Urinary bladder (tissue), 4 donors: ENCODE results near the gene ANKRD66. TPM values are rescaled to one million over a fixed set of nuclear protein-coding genes. Genes with fewer than 3 reads are reported as not detected.
"Not testable (repeated sequence)": the region's sequence is repeated elsewhere in the genome, so short reads cannot be mapped to it uniquely, and the experiment has no call there.

ENCODE experiments used
- DNase-seq: peaks from one replicate; pipeline ENCODE4 v3.0.0-alpha.2; 2015; ENCODE audit errors: extremely low spot score
- H3K27ac ChIP-seq: one replicate; pipeline ENCODE4 v1.5.1; 2013; ENCODE audit warnings: low read depth, mild to moderate bottlenecking, moderate library complexity
- H3K36me3 ChIP-seq: one replicate; pipeline ENCODE4 v1.6.1; 2013; ENCODE audit warnings: mild to moderate bottlenecking, moderate library complexity; ENCODE audit not compliant: insufficient read depth
- H3K4me1 ChIP-seq: one replicate; pipeline ENCODE4 v1.6.1; 2013; ENCODE audit warnings: mild to moderate bottlenecking, moderate library complexity; ENCODE audit not compliant: insufficient read depth
- H3K4me3 ChIP-seq: one replicate; pipeline ENCODE4 v1.5.1; 2013; ENCODE audit warnings: low read depth, low read length
- WGBS: extraction: QIAGEN DNeasy Blood & Tissue Kit; methylation state at CpG from one replicate; pipeline ENCODE4 v1.1.7; 2013; 5-methylcytosine and 5-hydroxymethylcytosine counted together
- polyA plus RNA-seq: library from polyadenylated mRNA; stranded (reverse); fragments of 200-250 nt; gene quantifications from one replicate; pipeline ENCODE4 v1.2.3, GENCODE V29; 2013
- total RNA-seq: library from RNA; depleted of rRNA; stranded (reverse); fragments of >200 nt; gene quantifications from one replicate; pipeline ENCODE4 v1.2.3, GENCODE V29; 2014
- donor health status: healthy with polysubstance abuse.
- donor health status: healthy.

ANKRD66 gene
- total and polyA plus RNA-seq, 2 donors = not detected

- no peak for DNase-seq
- WGBS = 91% methylated on average over 2 of the region's 2 CpGs
- Histone ChIP-seq H3K4me1 (no peaks in the 10 kb centered on the region), H3K4me3 (no peak overlapping the region), H3K27ac (no peak overlapping the region), H3K36me3 (no peaks in the 10 kb centered on the region)
These were observed 5.3 kb upstream of the ANKRD66 start for GRCh38 chr6:46741482-46741881.

GRCh38 chr6:46741910-46742309 lies 4.8 kb upstream of the ANKRD66 start:
- WGBS = 95% methylated on average over 4 of the region's 4 CpGs
- no peak for DNase-seq
- Histone ChIP-seq H3K36me3 (no peaks in the 10 kb centered on the region), H3K27ac (no peak overlapping the region), H3K4me1 (no peaks in the 10 kb centered on the region), H3K4me3 (no peak overlapping the region)

GRCh38 chr6:46743425-46744158 lies 3.1 kb upstream of the ANKRD66 start:
- no peak for DNase-seq
- H3K36me3 ChIP-seq = no peaks in the 10 kb centered on the region
- no peak overlapping the region for H3K4me3 ChIP-seq
- H3K27ac ChIP-seq = no peak overlapping the region
- 85% methylated on average over 1 of the region's 1 CpG for WGBS
- no peaks in the 10 kb centered on the region for H3K4me1 ChIP-seq

- WGBS = 83% methylated on average over 3 of the region's 3 CpGs
- not testable (repeated sequence) for H3K27ac ChIP-seq, H3K4me1 ChIP-seq, DNase-seq, H3K36me3 ChIP-seq, H3K4me3 ChIP-seq
These were observed 2.5 kb upstream of the ANKRD66 start for GRCh38 chr6:46744159-46744725.

- Histone ChIP-seq H3K27ac (no peak overlapping the region), H3K4me3 (no peak overlapping the region), H3K4me1 (no peaks in the 10 kb centered on the region), H3K36me3 (no peaks in the 10 kb centered on the region)
- WGBS = 71% methylated on average over 2 of the region's 2 CpGs
- DNase-seq = no peak
These were observed 760 bp upstream of the ANKRD66 start for GRCh38 chr6:46745973-46746372.

GRCh38 chr6:46748940-46749503 lies 2.3 kb downstream of the ANKRD66 start:
- H3K36me3 ChIP-seq = no peaks in the 10 kb centered on the region
- H3K4me3 ChIP-seq = no peak overlapping the region
- 97% methylated on average over 5 of the region's 5 CpGs for WGBS
- no peaks in the 10 kb centered on the region for H3K4me1 ChIP-seq
- DNase-seq = no peak
- no peak overlapping the region for H3K27ac ChIP-seq

- no peak overlapping the region for H3K4me3 ChIP-seq
- H3K4me1 ChIP-seq = no peaks in the 10 kb centered on the region
- no peak for DNase-seq
- WGBS = 78% methylated on average over 5 of the region's 5 CpGs
- H3K27ac ChIP-seq = no peak overlapping the region
- H3K36me3 ChIP-seq = no peaks in the 10 kb centered on the region
These were observed 3.0 kb downstream of the ANKRD66 start for GRCh38 chr6:46749731-46750130.

- Histone ChIP-seq H3K36me3 (no peaks in the 10 kb centered on the region), H3K4me1 (no peaks in the 10 kb centered on the region), H3K27ac (no peak overlapping the region), H3K4me3 (no peak overlapping the region)
- WGBS = 89% methylated on average over 3 of the region's 3 CpGs
- DNase-seq = no peak
These were observed 4.9 kb downstream of the ANKRD66 start for GRCh38 chr6:46751658-46752057.

GRCh38 chr6:46755865-46756264 lies 9.1 kb downstream of the ANKRD66 start:
- no peak for DNase-seq
- 37% methylated on average over 1 of the region's 1 CpG for WGBS
- Histone ChIP-seq H3K36me3 (no peaks in the 10 kb centered on the region), H3K4me1 (no peaks in the 10 kb centered on the region), H3K4me3 (no peak overlapping the region), H3K27ac (no peak overlapping the region)

- DNase-seq = no peak
- Histone ChIP-seq H3K4me1 (no peaks in the 10 kb centered on the region), H3K27ac (no peak overlapping the region), H3K4me3 (no peak overlapping the region), H3K36me3 (no peaks in the 10 kb centered on the region)
- WGBS = 51% methylated on average over 7 of the region's 7 CpGs
These were observed 9.9 kb downstream of the ANKRD66 start for GRCh38 chr6:46756469-46757213.

- Histone ChIP-seq H3K27ac (no peak overlapping the region), H3K4me1 (no peaks in the 10 kb centered on the region), H3K4me3 (no peak overlapping the region), H3K36me3 (no peaks in the 10 kb centered on the region)
- 83% methylated on average over 2 of the region's 2 CpGs for WGBS
- no peak for DNase-seq
These were observed 10.5 kb downstream of the ANKRD66 start for GRCh38 chr6:46757214-46757596.

GRCh38 chr6:46758960-46759753 lies 12.4 kb downstream of the ANKRD66 start:
- WGBS = 93% methylated on average over 4 of the region's 4 CpGs
- H3K36me3 ChIP-seq = no peaks in the 10 kb centered on the region
- no peak overlapping the region for H3K27ac ChIP-seq
- no peaks in the 10 kb centered on the region for H3K4me1 ChIP-seq
- no peak for DNase-seq
- H3K4me3 ChIP-seq = no peak overlapping the region

GRCh38 chr6:46760925-46761324 lies 14.2 kb downstream of the ANKRD66 start:
- Histone ChIP-seq H3K36me3 (no peaks in the 10 kb centered on the region), H3K4me1 (no peaks in the 10 kb centered on the region), H3K27ac (no peak overlapping the region), H3K4me3 (no peak overlapping the region)
- DNase-seq = no peak
- WGBS = 62% methylated on average over 3 of the region's 3 CpGs
